GM18517 (cell line): Measurements from ENCODE around the gene CBFA2T2.
"Not testable (repeated sequence)": the region's sequence is repeated elsewhere in the genome, so short reads cannot be mapped to it uniquely, and the experiment has no call there.

Source experiments
- ATAC-seq: cut with Tn5 transposase; IDR thresholded peaks from one replicate; pipeline ENCODE4 v1.9.1; 2021; ENCODE audit warnings: mild to moderate bottlenecking, moderate library complexity; ENCODE audit not compliant: unreplicated experiment

CBFA2T2 gene

DNA sequence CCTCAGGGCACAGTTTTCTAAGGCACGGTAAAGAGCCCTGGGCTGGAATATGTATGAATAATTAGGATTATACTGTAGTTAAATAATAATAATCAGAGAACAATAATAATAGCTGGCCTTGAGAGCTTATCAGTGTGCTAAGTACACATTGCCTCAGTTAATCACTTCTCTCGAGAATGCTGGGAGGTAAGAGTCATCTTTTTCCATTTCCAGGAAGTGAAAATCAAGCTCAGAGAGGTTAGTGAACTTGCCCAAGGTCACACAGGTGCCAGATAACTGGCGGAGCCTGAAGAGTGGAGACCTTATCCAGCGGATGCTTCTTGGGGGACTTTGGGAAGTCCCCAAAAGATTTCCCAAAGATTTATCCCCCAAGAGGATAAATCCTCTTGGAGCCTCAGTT is 19.4 kb upstream of the CBFA2T2 start:
- no peak for ATAC-seq

DNA sequence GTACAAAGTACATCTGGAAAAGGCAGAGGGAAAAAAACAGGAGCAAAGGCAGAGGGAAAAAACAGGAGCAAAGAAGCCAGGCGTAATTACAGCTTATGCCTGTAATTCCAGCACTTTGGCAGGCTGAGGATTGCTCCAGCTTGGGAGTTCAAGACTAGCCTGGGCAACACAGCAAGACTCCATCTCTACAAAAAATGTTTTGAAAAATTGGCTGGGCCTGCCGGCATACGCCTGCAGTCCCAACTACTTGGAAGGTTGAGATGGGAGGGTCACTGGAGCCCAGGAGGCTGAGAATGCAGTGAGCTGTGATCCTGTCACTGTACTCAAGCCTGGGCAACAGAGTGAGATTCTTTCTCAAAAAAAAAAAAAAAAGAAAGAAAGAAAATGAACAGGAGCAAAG is 19.0 kb upstream of the CBFA2T2 start:
- no peak for ATAC-seq

DNA sequence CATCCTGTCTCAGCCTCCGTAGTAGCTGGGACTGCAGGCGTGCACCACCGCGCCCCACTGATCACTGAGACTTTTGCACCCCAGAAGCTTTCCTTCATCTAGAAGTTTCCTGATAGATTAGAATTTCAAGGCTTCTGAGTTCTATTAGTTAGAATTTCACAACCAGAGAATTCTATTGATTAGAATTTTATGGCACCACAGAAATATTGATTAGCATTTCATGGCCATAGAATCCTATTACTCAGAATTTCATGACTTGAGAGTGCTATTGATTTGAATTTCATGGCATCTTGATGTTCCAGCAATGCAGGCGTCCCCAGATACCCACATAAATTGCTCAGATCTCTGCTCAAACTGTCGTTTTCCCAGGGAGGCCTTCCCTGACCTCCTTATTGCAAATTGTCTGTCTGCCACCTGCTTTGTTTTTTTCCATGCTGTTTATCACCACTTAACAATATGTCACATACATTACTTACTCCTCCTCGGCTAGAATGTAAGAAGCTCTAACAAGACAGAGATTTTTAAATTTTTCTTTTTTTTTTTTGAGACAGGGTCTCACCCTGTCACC is 16.9 kb upstream of the CBFA2T2 start:
- ATAC-seq: no peak

DNA sequence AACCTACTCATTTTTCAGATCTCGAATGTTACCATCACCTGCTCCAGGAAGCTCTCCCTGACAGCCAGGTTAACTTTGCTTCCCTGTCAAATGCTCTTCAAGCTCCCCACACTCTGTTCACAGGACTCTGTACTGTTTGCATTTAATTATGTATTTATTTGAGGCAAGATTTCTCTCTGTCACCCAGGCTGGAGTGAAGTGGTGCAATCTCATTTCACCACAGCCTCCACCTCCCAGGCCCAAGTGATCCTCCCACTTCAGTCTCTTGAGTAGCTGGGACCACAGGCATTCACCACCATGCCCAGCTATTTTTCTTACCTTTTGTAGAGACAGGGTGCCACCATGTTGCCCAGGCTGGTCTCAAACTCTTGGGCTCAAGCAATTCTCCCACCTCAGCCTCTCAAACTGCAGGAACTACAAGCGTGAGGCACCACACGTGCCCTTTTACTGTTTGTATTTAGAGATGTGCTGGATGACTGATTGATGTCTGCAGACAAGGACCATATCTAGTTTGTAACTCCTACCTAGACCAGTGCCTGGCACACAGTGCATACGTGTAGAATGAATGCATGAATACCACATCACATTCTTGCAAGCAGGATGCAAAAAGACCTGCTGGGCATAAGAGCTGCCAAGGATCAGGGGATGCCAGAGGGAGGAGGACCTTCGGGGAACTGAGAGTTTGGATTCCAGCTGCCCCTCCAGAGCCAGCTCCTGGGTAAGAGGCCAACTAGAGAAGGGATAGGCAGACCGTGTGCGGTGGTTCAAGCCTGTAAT is 15.6 kb upstream of the CBFA2T2 start:
- no peak for ATAC-seq

DNA sequence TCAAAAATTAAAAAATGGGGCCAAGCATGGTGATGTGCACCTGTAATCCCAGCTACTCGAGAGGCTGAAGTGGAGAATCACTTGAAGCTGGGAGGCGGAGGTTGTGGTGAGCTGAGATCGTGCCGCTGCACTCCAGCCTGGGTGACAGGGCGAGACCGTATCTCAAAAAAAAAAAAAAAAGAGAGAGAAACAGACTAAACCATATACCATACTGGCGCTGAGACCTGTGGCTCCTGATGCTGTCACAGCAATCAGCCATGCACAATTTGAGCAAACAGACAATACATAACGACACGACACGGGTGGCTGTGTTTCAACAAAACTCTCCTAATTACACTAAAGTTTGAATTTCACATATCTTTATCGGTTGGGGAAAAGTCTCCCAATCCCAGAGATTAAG is 14.9 kb upstream of the CBFA2T2 start:
- no peak for ATAC-seq

DNA sequence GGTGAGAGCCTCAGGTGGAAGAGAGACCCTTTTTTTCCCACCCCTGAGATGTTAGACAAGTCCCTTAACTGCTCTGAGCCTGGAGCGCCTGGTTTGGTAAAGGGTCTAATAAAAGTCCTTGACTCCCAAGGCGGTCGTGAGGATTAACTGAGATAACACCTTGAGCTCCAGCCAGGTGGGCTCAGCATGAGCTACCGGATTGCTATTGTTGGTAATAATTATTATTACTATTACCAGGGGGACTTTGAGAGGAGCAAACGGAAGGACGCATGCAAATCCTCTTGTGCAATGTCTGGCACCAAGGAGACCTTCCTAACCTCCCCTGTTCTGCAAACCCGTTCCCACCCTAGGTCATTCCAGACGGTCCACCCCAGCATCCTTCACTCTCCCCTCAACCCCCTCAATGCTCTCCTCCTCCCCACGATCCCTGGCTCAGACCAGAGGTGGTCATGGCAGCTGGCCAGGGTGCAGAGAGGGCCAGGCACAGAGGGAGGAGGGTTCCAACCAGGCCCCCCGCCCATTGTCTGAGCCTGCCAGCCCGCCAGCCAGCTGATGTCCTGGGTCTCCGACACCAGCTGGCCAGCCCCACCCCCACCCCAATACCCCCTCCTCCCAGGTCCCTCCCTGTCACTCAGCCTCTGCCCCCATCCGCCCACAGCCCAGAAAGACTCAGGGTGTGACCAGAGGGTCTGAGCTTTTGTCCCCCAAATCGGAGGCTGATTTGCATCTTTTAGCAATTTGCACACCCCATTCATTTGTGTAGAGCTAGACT is 14.3 kb upstream of the CBFA2T2 start:
- ATAC-seq: no peak

DNA sequence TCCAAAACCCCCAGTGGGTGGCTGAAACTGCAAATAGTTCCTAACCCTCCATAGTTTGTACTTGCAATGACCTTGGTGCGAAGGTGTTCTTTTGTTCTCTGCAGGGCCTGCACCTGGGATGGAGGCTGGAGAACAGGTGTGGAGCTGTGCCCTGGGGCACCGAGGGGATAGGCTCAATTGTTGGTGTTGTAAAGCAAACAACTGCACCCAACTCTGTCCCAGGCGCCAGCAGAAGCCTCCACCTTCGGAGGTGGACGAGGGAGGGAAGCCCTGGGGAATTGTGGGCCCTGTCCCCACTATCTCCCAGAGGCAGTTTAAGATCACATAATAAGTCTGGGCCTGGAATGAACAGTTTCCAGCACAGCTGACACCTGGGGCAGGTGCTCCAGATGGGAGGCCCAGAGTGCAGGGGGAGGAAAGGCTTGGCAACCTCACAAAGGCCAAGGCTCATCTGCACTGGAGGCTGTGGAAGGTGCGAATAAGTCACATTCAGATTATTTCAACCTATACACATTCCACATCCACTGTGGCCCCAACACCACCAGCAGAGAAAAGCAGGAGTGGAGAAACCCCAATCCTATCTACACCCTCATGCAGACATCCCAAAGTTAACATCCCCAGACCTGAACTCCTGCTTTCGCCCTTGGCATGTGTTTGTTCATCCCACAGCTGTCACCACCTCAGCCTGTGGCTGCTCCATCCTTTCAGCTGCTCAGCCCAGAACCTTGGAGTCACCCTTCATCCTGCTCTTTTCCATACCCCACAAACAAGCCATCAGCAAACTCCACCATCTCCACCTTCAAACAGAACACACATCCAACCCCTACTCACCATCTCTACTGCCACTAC is 12.3 kb upstream of the CBFA2T2 start:
- ATAC-seq: no peak

DNA sequence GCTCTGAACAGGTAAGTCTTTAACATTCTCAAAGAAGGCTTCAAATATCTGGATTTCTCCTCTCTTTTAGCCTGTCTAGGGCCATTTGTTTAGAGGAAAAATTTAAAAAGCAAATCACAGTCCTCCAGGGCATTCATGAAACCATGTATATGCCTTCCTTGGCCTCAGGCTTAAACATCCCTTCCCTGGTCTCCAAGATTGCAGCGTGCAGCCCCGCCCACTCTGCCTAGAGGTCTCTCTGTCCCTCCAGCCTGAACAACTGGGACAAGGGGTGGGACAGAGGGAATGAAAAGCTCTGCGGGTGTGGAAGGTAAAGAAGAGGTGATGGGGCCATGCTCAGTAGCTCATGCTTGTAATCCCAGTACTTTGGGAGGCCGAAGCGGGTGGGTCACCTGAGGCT is 9.8 kb upstream of the CBFA2T2 start:
- ATAC-seq: no peak

DNA sequence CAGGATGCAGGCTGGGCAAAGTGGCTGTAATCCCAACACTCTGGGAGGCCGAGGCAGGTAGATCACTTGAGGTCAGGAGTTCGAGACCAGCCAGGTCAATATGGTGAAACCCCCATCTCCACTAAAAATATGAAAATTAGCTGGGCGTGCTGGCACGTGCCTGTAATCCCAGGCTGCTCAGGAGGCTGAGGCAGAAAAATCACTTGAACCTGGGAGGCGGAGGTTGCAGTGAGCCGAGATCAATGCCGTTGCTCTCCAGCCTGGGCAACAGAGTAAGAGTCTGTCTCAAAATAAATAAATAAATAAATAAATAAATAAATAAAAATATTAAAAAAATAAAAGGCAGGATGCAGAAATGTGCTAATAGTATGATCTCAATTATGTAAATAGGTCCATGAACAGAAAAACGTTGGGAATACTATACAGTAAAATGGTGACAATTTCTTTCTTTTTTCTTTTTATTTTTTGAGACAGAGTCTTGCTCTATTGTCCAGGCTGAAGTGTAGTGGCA is 8.4 kb upstream of the CBFA2T2 start:
- no peak for ATAC-seq

DNA sequence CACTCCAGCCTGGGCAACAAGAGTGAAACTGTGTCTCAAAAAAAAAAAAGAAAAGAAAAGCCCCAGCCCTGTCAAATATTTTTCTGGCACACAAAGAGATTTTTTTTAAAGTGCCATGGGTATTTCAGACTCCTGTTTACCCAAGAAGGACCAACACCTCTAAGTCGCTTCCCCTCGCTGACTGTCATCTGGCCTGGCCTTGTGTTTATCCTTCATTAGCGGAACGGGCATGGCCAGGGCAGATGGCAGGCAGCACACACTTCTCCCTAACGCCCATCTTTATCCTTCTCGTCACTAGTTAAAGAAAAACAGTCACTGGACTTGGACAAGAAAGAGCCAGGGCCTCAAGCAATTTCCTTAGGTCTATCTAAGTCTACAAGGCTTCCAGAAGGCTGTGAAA is 7.3 kb upstream of the CBFA2T2 start:
- ATAC-seq: no peak

DNA sequence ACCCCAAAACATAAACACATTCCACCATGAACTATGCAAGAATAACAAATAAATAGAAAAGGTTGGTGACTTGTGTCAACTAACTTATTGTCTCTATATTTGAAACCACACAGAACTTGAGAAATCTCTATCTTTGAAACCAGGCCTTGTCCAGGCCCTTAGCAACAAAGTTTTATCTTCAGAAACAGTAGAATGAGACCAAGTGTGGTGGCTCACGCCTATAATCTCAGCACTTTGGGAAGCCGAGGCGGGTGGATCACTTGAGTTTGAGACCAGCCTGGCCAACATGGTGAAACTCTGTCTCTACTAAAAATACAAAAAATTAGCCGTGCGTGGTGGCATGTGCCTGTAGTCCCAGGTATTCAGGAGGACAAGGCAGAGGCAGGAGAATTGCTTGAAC is 6.7 kb upstream of the CBFA2T2 start:
- not testable (repeated sequence) for ATAC-seq

DNA sequence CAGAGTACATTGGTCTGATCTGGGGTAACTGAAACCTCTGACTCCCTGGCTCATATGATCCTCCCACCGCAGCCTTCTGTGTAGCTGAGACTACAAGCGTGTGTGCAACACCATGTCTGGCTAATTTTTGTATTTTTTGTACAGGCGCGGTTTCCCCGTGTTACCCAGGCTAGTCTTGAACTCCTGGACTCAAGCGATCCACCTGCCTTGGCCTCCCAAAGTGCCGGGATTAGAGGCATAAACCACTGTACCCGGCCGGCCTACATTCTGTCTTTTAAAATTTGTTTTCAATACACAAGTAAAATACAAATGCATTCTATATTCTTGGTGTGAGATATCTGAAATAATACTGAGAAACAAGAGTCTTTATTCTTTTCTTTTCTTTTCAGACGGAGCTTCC is 1.7 kb upstream of the CBFA2T2 start:
- ATAC-seq: no peak

DNA sequence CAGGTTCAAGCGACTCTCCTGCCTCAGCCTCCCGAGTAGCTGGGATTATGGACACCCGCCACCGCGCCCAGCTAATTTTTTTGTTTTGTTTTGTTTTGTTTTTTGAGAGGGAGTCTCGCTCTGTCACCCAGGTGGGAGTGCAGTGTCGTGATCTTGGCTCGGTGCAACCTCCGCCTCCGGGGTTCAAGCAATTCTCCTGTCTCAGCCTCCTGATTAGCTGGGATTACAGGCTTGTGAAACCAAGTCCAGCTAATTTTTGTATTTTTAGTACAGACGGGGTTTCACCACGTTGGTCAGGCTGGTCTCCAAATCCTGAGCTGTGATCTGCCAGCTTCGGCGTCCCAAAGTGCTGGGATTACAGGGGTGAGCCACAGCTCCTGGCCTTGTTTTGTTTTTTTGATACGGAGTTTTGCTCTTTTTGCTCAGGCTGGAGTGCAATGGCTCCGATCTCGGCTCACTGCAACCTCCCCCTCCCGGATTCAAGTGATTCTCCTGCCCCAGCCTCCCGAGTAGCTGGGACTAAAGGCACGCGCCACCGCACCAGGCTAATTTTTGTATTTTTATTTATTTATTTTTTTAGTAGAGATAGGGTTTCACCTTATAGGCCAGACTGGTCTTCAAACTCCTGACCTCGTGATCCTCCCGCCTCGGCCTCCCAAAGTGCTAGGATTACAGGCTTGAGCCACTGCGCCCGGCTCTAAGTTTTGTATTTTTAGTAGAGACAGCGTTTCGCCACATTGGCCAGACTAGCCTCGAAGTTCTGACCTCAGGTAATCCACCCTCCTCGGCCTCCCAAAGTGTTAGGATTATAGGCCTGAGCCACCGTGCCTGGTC is 1.0 kb upstream of the CBFA2T2 start:
- not testable (repeated sequence) for ATAC-seq

DNA sequence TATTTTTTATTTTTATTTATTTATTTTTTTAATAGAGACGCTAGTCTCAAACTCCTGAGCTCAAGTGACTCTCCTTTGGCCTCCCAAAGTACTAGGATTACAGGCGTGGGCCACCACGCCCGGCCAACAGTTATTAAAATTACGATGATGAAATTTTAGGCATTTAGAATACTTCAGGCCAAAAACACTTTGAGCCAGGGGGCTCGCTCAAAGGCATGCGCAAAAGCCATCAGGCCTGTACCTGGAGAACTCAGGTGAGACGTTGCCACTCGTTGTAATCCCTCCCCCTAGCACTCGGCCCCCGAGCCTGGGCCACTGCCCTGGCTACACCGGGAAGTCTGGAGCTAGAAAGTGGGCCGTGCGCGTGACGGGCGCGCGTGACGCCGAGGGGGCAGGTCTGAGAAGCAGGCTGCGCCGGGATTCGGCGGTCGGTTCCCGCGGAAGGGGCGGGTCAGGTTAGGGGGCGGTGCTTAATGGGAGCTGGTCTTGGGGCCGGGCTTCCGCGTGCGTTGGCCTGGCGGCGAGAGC is 337 bp upstream of the CBFA2T2 start:
- ATAC-seq: peak; percentile 92

DNA sequence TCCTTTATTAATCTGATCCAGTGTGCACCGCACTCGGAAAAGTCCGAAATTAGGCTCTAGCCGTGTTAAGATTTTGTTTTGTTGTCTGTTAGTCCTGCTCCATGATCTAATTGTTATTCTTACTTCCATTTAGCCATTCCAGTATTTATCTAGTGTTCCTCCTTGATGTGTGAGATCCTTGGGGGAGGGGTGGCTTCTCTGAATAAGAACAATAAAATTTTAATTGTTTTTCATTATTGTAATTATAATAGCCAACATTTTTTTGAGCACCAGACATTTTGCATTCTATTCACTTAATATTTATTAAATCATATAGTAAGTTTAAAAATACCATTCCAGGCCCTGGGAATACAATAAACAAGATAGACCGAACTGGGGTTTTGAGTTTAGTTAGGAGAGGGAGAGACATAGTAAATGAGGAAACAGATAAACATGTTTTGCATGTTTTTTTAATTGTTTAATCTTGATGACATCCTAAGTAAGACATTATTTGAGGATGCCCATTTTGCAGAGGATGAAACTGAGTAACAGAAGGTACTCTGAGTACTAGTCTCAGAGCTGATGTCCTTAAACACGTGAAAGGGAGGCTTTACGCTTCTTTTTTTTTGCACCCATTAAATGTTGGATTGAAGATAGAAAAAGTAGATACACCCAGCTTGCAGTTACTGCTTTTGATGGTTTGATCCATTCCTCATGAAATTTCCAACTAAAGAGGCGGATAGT is 1.2 kb downstream of the CBFA2T2 start:
- ATAC-seq: no peak

DNA sequence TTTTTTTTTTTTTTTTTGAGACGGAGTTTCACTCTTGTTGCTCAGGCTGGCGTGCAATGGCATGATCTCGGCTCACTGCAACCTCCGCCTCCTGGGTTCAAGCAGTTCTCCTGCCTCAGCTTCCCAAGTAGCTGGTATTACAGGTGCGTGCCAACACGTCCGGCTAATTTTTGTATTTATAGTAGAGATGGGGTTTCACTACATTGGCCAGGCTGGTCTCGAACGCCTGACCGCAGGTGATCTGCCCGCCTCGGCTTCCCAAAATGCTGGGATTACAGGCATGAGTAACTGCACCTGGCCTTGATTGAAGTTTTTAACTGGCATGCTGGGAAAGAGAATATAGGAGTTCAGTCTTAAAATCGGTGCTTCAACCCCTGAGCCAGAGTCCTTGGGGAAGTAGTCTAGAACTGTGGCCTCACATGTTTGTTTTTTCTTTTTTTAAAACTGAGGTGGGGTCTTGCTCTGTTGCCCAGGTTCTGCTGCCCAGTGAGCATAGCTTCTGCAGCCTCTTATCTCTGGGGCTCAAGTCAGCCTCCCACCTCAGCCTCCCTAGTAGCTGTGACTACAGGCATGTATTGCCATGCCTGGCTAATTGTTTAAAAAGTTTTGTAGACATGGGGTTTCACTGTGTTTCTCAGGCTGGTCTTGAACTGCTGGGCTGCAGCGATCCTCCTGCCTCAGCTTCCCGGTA is 3.3 kb downstream of the CBFA2T2 start:
- no peak for ATAC-seq

DNA sequence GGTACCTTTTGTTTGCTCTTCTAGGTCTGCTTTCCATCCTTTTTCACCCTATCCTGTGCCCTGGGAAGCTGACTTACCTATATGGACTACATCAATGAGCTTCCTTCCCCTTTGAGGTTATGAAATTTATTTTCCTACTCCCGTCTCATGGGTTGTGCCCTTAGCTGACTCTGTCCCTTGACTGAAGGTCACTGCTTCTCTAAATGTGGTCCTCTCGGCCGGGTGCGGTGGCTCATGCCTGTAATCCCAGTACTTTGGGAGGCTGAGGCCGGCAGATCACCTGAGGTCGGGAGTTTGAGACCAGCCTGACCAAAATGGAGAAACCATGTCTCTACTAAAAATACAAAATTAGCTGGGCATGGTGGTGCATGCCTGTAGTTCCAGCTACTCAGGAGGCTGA is 6.9 kb downstream of the CBFA2T2 start:
- not testable (repeated sequence) for ATAC-seq

DNA sequence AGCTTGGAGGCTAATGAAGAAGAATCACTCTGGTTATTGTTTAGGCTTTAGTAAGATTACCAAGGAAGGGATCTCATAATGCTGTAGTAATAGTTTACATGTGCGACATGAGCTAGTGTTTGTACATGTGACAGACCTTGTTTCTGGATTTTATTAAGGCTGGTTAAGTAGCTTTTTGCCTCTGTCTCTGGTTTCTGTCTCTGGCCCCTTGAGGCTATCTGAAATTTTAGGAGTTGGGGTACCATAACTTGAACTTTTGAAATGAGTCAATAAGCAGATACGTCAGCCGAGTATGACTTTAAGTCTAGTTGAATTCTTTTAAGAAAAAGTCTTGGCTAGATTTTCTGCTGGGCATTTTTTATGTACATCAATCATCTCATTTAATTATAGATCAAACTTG is 9.5 kb downstream of the CBFA2T2 start:
- ATAC-seq: no peak

DNA sequence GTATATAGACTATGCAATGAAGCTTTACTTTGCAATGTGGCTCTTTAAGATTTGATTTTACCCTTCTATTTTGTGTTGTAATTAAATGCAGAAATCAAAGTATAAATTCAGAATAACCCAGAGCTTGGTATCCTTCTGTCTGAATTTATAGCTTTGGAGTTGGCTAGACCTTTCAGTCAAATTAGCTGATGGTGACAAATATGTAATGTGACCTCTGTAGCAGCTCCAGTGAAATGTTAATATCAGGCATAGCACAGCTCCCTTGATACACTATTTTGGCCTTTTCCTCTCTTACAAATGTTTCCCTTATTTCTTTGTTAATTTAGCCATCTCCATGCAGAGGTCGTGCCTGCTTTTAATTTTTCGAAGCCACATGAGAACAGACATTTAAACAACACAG is 11.1 kb downstream of the CBFA2T2 start:
- ATAC-seq: no peak
